MCF 10A (cell line): ENCODE results near the gene RAB1B. TPM values are rescaled to one million over a fixed set of nuclear protein-coding genes. Genes with fewer than 3 reads are reported as not detected.
A peak's percentile ranks its signal among the peaks of the same experiment; 100 is the strongest.

ENCODE experiments used
- BruUV-seq: library from RNA; stranded (reverse); fragments of 400-500 nt; replicated peaks from 2 replicates; lab custom pipeline; 2021; lab: Mats Ljungman, UMichigan
- CTCF ChIA-PET: fragments of 300-600 bp; sonication (Branson Sonifier 250); formaldehyde crosslinking; extraction: SDS; loops from one replicate; lab custom pipeline; 2021; ENCODE audit warnings: antibody characterized with exemption, inconsistent platforms; lab: Yijun Ruan, JAX
- POLR2A ChIA-PET: fragments of 300-600, 350-650 bp; sonication (Branson Sonifier 250); formaldehyde crosslinking; extraction: SDS; loops from one replicate; lab custom pipeline; 2020; ENCODE audit warnings: antibody characterized with exemption, inconsistent platforms; lab: Yijun Ruan, JAX
- DNase-seq: peaks from one replicate; pipeline ENCODE4 v3.0.0-alpha.2; 2018; ENCODE audit not compliant: unreplicated experiment
- H3K27ac Mint-ChIP-seq: one replicate; pipeline ENCODE4 v1.8.0; 2022; ENCODE audit warnings: mild to moderate bottlenecking, low read depth, mixed read lengths; ENCODE audit not compliant: unreplicated experiment
- H3K27me3 Mint-ChIP-seq: one replicate; pipeline ENCODE4 v1.8.0; 2022; ENCODE audit warnings: mixed read lengths; ENCODE audit not compliant: insufficient read depth, unreplicated experiment
- H3K36me3 Mint-ChIP-seq: one replicate; pipeline ENCODE4 v1.8.0; 2022; ENCODE audit warnings: mild to moderate bottlenecking, moderate library complexity, mixed read lengths; ENCODE audit not compliant: insufficient read depth, unreplicated experiment
- H3K4me1 Mint-ChIP-seq: one replicate; pipeline ENCODE4 v1.8.0; 2022; ENCODE audit warnings: mixed read lengths; ENCODE audit not compliant: insufficient read depth, unreplicated experiment
- H3K4me3 Mint-ChIP-seq: one replicate; pipeline ENCODE4 v1.8.0; 2022; ENCODE audit warnings: mild to moderate bottlenecking, moderate library complexity, mixed read lengths; ENCODE audit not compliant: unreplicated experiment
- H3K9me3 Mint-ChIP-seq: one replicate; pipeline ENCODE4 v1.8.0; 2022; ENCODE audit warnings: mixed read lengths; ENCODE audit not compliant: unreplicated experiment
- CTCF ChIP-seq: fragments of 200-600 bp; IDR thresholded peaks from one replicate; pipeline ENCODE4 v1.8.0; 2022; ENCODE audit warnings: antibody characterized with exemption, mild to moderate bottlenecking; ENCODE audit not compliant: unreplicated experiment
- intact Hi-C: fragments of 100-400 bp; cut with micrococcal nuclease; formaldehyde crosslinking; loops from 2 replicates; pipeline ENCODE4 v1.14.1; 2022
- total RNA-seq: library from RNA; stranded (reverse); gene quantifications from 2 replicates; pipeline ENCODE4 v1.2.3, GENCODE V29; 2022

Gene RAB1B
- total RNA-seq, 1 experiment from 2014 or later, result 87.0 TPM

DNA sequence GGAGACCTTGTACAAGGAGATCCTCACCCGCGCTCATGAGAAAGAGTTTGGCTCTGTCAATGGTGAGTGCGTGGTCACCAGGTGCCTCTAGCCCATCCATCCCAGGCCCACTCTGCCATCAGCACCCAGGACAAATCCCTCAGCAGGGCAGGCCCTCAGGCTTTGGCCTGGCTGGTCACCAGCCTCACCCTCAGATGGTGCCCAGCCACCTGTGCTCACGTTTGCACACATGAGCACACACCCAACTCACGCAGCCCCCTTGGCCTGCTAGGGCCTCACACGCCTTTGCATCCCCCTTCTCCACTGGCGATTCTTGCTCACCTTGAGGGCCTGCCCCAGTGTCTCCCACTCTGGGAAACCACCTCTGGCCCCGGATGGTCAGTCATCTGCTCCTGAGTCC, 4.1 kb upstream of the RAB1B start:
- H3K9me3 Mint-ChIP-seq, result no peaks in the 10 kb centered on the region
- no peak overlapping the region for H3K27ac Mint-ChIP-seq
- peaks cover 2% of the 10 kb centered on the region for H3K4me1 Mint-ChIP-seq
- DNase-seq, result no peak
- POLR2A ChIA-PET, result interaction anchor here (0.6 kb wide), 1 partner anchor 63 kb away, joined by 3 read pairs; no protein-coding TSS in a partner anchor
- TF ChIP-seq CTCF, result no peak
- H3K4me3 Mint-ChIP-seq, result no peak overlapping the region
- no peaks in the 10 kb centered on the region for H3K27me3 Mint-ChIP-seq
- BruUV-seq, result no TSS peak
- intact Hi-C loops, result no loop called here
- peaks cover 46% of the 10 kb centered on the region for H3K36me3 Mint-ChIP-seq
- CTCF ChIA-PET, result interaction anchor here (1.5 kb wide), 1 partner anchor 42 kb away, joined by 8 read pairs; no protein-coding TSS in a partner anchor

DNA sequence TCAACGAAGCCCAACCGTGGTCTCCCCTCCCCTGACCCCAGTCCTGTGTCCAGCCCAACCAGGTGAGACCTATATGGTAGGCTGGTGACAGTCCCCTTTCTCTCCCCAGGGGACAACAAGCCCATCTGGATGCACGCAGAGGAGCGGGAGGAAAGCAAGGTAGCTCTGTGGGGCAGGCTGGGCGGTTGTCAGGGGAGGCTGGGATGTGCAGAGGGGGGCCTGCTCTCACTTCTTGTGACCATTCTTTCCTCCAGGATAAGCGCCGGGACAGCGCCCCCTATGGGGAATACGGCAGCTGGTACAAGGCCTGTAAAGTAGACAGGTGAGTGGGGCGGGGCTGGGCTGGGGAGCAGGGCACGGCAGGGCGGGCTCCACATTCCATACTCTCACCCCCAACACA, 3.5 kb upstream of the RAB1B start:
- no peak overlapping the region for H3K27ac Mint-ChIP-seq
- ChIA-PET POLR2A (no interaction called here), CTCF (interaction anchor here (1.5 kb wide), 1 partner anchor 43 kb away, joined by 8 read pairs; no protein-coding TSS in a partner anchor)
- no peak overlapping the region for H3K4me3 Mint-ChIP-seq
- no TSS peak for BruUV-seq
- DNase-seq, result peak; percentile 33
- H3K27me3 Mint-ChIP-seq, result no peaks in the 10 kb centered on the region
- intact Hi-C loops, result no loop called here
- TF ChIP-seq CTCF, result peak; percentile 38
- H3K9me3 Mint-ChIP-seq, result no peaks in the 10 kb centered on the region
- peaks cover 40% of the 10 kb centered on the region for H3K36me3 Mint-ChIP-seq
- no peaks in the 10 kb centered on the region for H3K4me1 Mint-ChIP-seq

DNA sequence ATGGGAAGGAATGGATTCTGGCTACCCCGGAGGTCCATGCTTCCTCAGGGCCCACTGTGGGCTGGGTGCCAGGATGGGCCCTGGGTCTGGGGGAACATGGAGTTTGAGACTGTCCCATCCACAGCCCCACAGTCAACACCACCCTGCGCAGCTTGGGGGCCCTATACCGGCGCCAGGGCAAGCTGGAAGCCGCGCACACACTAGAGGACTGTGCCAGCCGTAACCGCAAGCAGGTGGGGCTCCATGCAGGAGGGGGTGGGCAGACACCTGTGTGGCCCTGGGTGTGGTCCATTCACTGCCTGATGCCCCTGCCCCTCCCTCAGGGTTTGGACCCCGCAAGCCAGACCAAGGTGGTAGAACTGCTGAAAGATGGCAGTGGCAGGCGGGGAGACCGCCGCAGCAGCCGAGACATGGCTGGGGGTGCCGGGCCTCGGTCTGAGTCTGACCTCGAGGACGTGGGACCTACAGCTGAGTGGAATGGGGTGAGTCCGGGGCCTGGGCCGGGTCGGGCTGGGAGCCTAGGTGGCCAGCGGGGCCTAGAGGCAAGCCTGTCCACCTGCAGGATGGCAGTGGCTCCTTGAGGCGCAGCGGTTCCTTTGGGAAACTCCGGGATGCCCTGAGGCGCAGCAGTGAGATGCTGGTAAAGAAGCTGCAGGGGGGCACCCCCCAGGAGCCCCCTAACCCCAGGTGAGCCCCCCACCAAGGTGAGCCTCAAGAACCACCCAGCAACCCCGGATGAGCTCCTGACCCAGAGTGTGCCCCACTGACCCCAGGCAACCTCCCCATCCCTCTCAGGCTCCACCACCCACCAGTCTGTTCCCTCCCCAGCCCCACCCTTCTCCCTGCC, 2.7 kb upstream of the RAB1B start:
- Mint-ChIP-seq H3K4me3 (no peak overlapping the region), H3K36me3 (peaks cover 33% of the 10 kb centered on the region), H3K27ac (no peak overlapping the region), H3K9me3 (no peaks in the 10 kb centered on the region), H3K27me3 (no peaks in the 10 kb centered on the region), H3K4me1 (no peaks in the 10 kb centered on the region)
- BruUV-seq, result no TSS peak
- TF ChIP-seq CTCF, result no peak
- DNase-seq, result no peak
- intact Hi-C loops, result no loop called here
- ChIA-PET CTCF (interaction anchor here (0.5 to 1.5 kb wide), 5 partner anchors 43 to 197 kb away, joined by 3 to 8 read pairs (median 3); no protein-coding TSS in a partner anchor), POLR2A (no interaction called here)

DNA sequence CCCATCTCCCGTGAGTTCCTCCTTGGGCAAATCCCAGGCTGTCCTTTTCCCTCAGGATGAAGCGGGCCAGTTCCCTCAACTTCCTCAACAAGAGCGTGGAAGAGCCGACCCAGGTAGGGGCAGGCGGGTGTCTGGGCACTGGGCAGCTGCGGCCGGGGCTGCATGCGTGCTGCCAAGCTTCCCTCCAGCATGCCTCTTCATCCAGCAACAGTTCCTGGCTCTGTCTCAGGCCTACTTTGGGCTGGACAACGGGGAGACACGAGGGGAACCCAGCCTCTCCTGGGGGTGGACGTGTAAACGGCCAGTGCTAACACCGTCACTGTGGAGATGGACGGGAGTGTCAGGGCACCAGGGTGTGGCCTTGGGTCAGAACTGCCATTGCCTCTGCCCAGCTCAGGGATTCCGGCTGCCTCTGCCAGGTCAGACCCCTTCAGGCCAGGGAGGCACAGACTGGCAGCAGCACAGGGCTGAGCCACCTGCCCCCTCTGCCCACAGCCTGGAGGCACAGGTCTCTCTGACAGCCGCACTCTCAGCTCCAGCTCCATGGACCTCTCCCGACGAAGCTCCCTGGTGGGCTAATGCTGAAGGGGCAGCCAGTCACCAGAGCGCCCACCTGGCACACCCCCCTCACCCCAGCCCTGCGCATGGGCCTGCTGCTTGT, 1.9 kb upstream of the RAB1B start:
- ChIA-PET POLR2A (interaction anchor here (0.6 to 2.2 kb wide), 3 partner anchors 16 to 366 kb away, joined by 3 to 13 read pairs (median 7); partner anchors contain the start of genes FOSL1 and PACS1), CTCF (interaction anchor here (0.5 to 4.3 kb wide), 4 partner anchors 15 to 198 kb away, joined by 3 to 24 read pairs (median 4); no protein-coding TSS in a partner anchor)
- H3K27me3 Mint-ChIP-seq, result no peaks in the 10 kb centered on the region
- H3K4me1 Mint-ChIP-seq, result no peaks in the 10 kb centered on the region
- BruUV-seq, result no TSS peak
- no peak for TF ChIP-seq CTCF
- intact Hi-C loops, result no loop called here
- DNase-seq, result no peak
- peak overlapping the region; percentile 96 for H3K4me3 Mint-ChIP-seq
- H3K9me3 Mint-ChIP-seq, result no peaks in the 10 kb centered on the region
- H3K27ac Mint-ChIP-seq, result peak overlapping the region; percentile 91
- H3K36me3 Mint-ChIP-seq, result peaks cover 27% of the 10 kb centered on the region
